ENCODE results near the gene KCNQ4.

- no peak for TF ChIP-seq HDAC6 (IDR thresholded peaks at IDR 0.05; ENCODE audit: unreplicated experiment)
- TF ChIP-seq FOS (IDR thresholded peaks at IDR 0.05; ENCODE audit: borderline replicate concordance, extremely low read depth, insufficient read length): no peak
- no peak for TF ChIP-seq EZH2 (IDR thresholded peaks at IDR 0.05; ENCODE audit: borderline replicate concordance, control insufficient read depth, low read depth, low read length)
Observed at GRCh38 chr1:40801742-40802077, 18.1 kb downstream of the KCNQ4 start.

Measured in GM12878 (cell line).